ENCODE results near the gene CNIH2. TPM values are rescaled to one million over a fixed set of nuclear protein-coding genes. Genes with fewer than 3 reads are reported as not detected.
"Not testable (repeated sequence)": the region's sequence is repeated elsewhere in the genome, so short reads cannot be mapped to it uniquely, and the experiment has no call there.

CNIH2 gene
- total and polyA plus RNA-seq, 4 donors, result 23.9 to 256 (median 138) TPM

DNA sequence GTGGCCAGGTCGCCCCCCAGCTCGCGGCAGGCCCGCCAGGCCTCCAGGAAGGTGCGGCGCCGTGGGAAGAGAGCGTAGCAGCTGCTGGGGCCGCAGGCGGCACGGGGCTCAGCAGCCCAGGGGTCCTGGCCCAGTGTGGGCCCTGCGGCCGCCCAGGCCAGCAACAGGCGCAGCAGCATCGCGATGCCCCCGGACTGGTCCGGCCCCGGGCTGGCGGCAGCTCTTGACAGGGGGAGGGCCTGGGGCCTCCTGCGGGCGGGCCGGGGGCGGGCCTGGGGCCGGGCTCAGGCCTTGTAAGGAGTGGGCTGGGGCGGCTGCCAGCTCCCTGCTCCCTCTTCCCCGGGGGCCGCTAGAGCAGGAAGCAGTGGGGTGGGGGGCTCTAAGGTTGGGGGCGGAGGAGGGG lies 38.9 kb downstream of the CNIH2 start, which contains the start of gene CD248:
Gene CD248 (minus strand): TSS at position 196 of the 403 bp plus-strand sequence. CDS start 17 bp downstream, at position 179.
- H3K9me3 ChIP-seq (ENCODE audit: control insufficient read depth, insufficient read depth, low read length), result no peaks in the 10 kb centered on the region
- WGBS (ENCODE audit: insufficient coverage), result 20% methylated on average over 18 of the region's 29 CpGs
- no peaks in the 10 kb centered on the region for H3K27me3 ChIP-seq (ENCODE audit: control insufficient read depth, insufficient read depth, low read length)
- H3K4me3 ChIP-seq (ENCODE audit: low read depth, low read length), result peak within 1 kb of the TSS; percentile 45
- DNase-seq (ENCODE audit: low read depth in 4 of 6, low spot score in 6 of 6), result peak in 2 of 6 donors; percentile 56 to 82
- H3K4me1 ChIP-seq (ENCODE audit: control insufficient read depth, insufficient read depth, low read length), result peaks cover 53% of the 10 kb centered on the region
- peak within 1 kb of the TSS; percentile 88 for H3K27ac ChIP-seq (ENCODE audit: low read depth, low read length)
- H3K36me3 ChIP-seq (ENCODE audit: control insufficient read depth, insufficient read depth, low read length), result peaks cover 4% of the 10 kb centered on the region

DNA sequence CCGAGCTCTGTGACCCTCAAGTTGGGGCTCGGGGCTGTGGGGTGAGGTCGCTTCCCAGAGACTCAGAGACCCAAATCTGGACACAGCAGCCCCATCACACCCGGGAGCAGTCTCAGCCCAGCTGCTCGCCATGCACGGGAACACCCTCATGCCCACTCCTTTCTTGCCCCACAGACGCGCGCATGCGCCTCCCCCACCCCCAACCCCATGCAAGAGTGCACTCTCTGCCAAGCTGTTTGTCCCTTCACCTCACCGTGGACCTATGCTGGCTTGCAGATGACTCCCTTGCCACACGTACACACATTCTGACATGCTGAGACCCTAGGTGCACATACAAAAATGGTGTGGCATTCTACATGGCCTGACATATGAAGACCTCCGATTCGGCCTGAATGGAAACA lies 39.3 kb downstream of the CNIH2 start:
- Histone ChIP-seq H3K27me3 (ENCODE audit: control insufficient read depth, insufficient read depth, low read length) (no peaks in the 10 kb centered on the region), H3K9me3 (ENCODE audit: control insufficient read depth, insufficient read depth, low read length) (no peaks in the 10 kb centered on the region), H3K27ac (ENCODE audit: low read depth, low read length) (peak overlapping the region; percentile 88), H3K4me3 (ENCODE audit: low read depth, low read length) (no peak overlapping the region), H3K4me1 (ENCODE audit: control insufficient read depth, insufficient read depth, low read length) (peaks cover 48% of the 10 kb centered on the region), H3K36me3 (ENCODE audit: control insufficient read depth, insufficient read depth, low read length) (peaks cover 4% of the 10 kb centered on the region)
- peak in 2 of 6 donors; percentile 38 to 52 for DNase-seq (ENCODE audit: low read depth in 4 of 6, low spot score in 6 of 6)
- WGBS (ENCODE audit: insufficient coverage), result 18% methylated on average over 12 of the region's 14 CpGs

DNA sequence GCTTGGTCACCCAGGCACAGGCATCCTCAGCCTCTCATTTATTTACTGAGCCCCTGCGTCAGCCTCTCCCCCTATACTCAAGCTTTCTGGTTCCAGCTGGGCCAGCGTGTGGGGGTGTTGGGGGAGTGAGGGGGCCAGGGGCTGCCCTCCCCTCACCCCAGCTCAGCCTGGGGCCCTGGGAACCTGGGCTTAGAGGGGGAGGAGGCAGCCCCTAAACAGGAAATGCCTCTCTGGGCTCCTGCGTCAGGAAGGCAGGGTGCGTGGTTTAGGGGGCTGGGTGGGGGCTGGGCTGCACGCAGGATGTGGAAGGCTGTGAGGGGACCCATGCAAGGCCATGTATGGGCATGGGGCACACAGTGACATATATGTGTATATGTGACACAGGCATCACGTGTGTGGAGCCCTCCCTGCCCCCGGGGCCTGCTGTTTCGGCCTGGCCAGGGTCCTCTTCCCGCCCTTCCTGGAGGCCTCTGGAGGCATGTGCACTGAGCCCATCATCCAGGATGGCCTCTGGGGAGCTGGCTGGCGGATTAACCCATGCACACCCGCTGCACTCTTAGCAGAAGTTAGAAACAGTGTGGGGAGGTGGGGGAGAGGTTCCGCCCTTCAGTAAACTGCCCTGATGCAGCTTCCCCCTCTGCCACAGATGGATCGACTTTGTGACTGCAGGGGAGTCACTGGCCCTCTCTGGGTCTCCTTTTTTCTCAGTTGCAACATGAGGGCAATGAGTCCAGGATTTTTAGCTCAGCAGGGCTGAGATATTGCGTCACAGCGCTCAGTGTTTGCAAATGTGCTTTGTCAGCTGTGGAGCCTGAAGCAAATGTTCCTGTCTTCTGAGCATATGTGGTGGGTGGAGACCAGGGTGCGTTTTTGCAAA lies 40.0 kb downstream of the CNIH2 start:
- DNase-seq (ENCODE audit: low read depth in 4 of 6, low spot score in 6 of 6), result peak in 2 of 6 donors; percentile 37 to 49
- H3K9me3 ChIP-seq (ENCODE audit: control insufficient read depth, insufficient read depth, low read length), result no peaks in the 10 kb centered on the region
- H3K27me3 ChIP-seq (ENCODE audit: control insufficient read depth, insufficient read depth, low read length), result no peaks in the 10 kb centered on the region
- WGBS (ENCODE audit: insufficient coverage), result 59% methylated on average over 12 of the region's 16 CpGs
- H3K36me3 ChIP-seq (ENCODE audit: control insufficient read depth, insufficient read depth, low read length), result peaks cover 4% of the 10 kb centered on the region
- peaks cover 42% of the 10 kb centered on the region for H3K4me1 ChIP-seq (ENCODE audit: control insufficient read depth, insufficient read depth, low read length)
- H3K4me3 ChIP-seq (ENCODE audit: low read depth, low read length), result no peak overlapping the region
- H3K27ac ChIP-seq (ENCODE audit: low read depth, low read length), result peak overlapping the region; percentile 88

GRCh38 chr11:66318600-66318970 lies 40.6 kb downstream of the CNIH2 start:
- DNase-seq (ENCODE audit: low read depth in 4 of 6, low spot score in 6 of 6), result no peak
- H3K4me3 ChIP-seq (ENCODE audit: low read depth, low read length), result no peak overlapping the region
- H3K27me3 ChIP-seq (ENCODE audit: control insufficient read depth, insufficient read depth, low read length), result no peaks in the 10 kb centered on the region
- H3K9me3 ChIP-seq (ENCODE audit: control insufficient read depth, insufficient read depth, low read length), result no peaks in the 10 kb centered on the region
- peaks cover 36% of the 10 kb centered on the region for H3K4me1 ChIP-seq (ENCODE audit: control insufficient read depth, insufficient read depth, low read length)
- peaks cover 4% of the 10 kb centered on the region for H3K36me3 ChIP-seq (ENCODE audit: control insufficient read depth, insufficient read depth, low read length)
- H3K27ac ChIP-seq (ENCODE audit: low read depth, low read length), result peak overlapping the region; percentile 88
- 87% methylated on average over 3 of the region's 3 CpGs for WGBS (ENCODE audit: insufficient coverage)

- peaks cover 30% of the 10 kb centered on the region for H3K4me1 ChIP-seq (ENCODE audit: control insufficient read depth, insufficient read depth, low read length)
- H3K4me3 ChIP-seq (ENCODE audit: low read depth, low read length); H3K9me3 ChIP-seq (ENCODE audit: control insufficient read depth, insufficient read depth, low read length); H3K27me3 ChIP-seq (ENCODE audit: control insufficient read depth, insufficient read depth, low read length); H3K36me3 ChIP-seq (ENCODE audit: control insufficient read depth, insufficient read depth, low read length); H3K27ac ChIP-seq (ENCODE audit: low read depth, low read length); DNase-seq (ENCODE audit: low read depth in 4 of 6, low spot score in 6 of 6): not testable (repeated sequence)
- no CpG with 5 or more reads among the region's 2 CpGs for WGBS (ENCODE audit: insufficient coverage)
These were observed 42.3 kb downstream of the CNIH2 start for GRCh38 chr11:66320289-66320688.

- not testable (repeated sequence) for H3K4me3 ChIP-seq (ENCODE audit: low read depth, low read length); H3K27ac ChIP-seq (ENCODE audit: low read depth, low read length); H3K36me3 ChIP-seq (ENCODE audit: control insufficient read depth, insufficient read depth, low read length); H3K9me3 ChIP-seq (ENCODE audit: control insufficient read depth, insufficient read depth, low read length); H3K27me3 ChIP-seq (ENCODE audit: control insufficient read depth, insufficient read depth, low read length); DNase-seq (ENCODE audit: low read depth in 4 of 6, low spot score in 6 of 6)
- WGBS (ENCODE audit: insufficient coverage), result no CpG with 5 or more reads among the region's 6 CpGs
- peaks cover 33% of the 10 kb centered on the region for H3K4me1 ChIP-seq (ENCODE audit: control insufficient read depth, insufficient read depth, low read length)
These were observed 42.8 kb downstream of the CNIH2 start for GRCh38 chr11:66320748-66321147.

GRCh38 chr11:66321606-66322005 lies 43.6 kb downstream of the CNIH2 start:
- no peaks in the 10 kb centered on the region for H3K27me3 ChIP-seq (ENCODE audit: control insufficient read depth, insufficient read depth, low read length)
- H3K4me1 ChIP-seq (ENCODE audit: control insufficient read depth, insufficient read depth, low read length), result peaks cover 35% of the 10 kb centered on the region
- no peak overlapping the region for H3K4me3 ChIP-seq (ENCODE audit: low read depth, low read length)
- no peak overlapping the region for H3K27ac ChIP-seq (ENCODE audit: low read depth, low read length)
- no peak for DNase-seq (ENCODE audit: low read depth in 4 of 6, low spot score in 6 of 6)
- no peaks in the 10 kb centered on the region for H3K36me3 ChIP-seq (ENCODE audit: control insufficient read depth, insufficient read depth, low read length)
- 90% methylated on average over 2 of the region's 4 CpGs for WGBS (ENCODE audit: insufficient coverage)
- H3K9me3 ChIP-seq (ENCODE audit: control insufficient read depth, insufficient read depth, low read length), result no peaks in the 10 kb centered on the region

GRCh38 chr11:66322732-66323427 lies 44.9 kb downstream of the CNIH2 start:
- H3K27ac ChIP-seq (ENCODE audit: low read depth, low read length), result no peak overlapping the region
- peaks cover 35% of the 10 kb centered on the region for H3K4me1 ChIP-seq (ENCODE audit: control insufficient read depth, insufficient read depth, low read length)

GRCh38 chr11:66323684-66324083 lies 45.7 kb downstream of the CNIH2 start:
- DNase-seq (ENCODE audit: low read depth in 4 of 6, low spot score in 6 of 6), result no peak
- no peaks in the 10 kb centered on the region for H3K36me3 ChIP-seq (ENCODE audit: control insufficient read depth, insufficient read depth, low read length)
- no peak overlapping the region for H3K27ac ChIP-seq (ENCODE audit: low read depth, low read length)
- no peaks in the 10 kb centered on the region for H3K9me3 ChIP-seq (ENCODE audit: control insufficient read depth, insufficient read depth, low read length)
- H3K4me3 ChIP-seq (ENCODE audit: low read depth, low read length), result no peak overlapping the region
- H3K27me3 ChIP-seq (ENCODE audit: control insufficient read depth, insufficient read depth, low read length), result no peaks in the 10 kb centered on the region
- WGBS (ENCODE audit: insufficient coverage), result 100% methylated on average over 1 of the region's 1 CpG
- peaks cover 35% of the 10 kb centered on the region for H3K4me1 ChIP-seq (ENCODE audit: control insufficient read depth, insufficient read depth, low read length)

More at GRCh38 chr11:66322732-66323427, 44.9 kb downstream of the CNIH2 start:
- WGBS (ENCODE audit: insufficient coverage), result 79% methylated on average over 11 of the region's 11 CpGs
- H3K36me3 ChIP-seq (ENCODE audit: control insufficient read depth, insufficient read depth, low read length), result no peaks in the 10 kb centered on the region
- no peaks in the 10 kb centered on the region for H3K9me3 ChIP-seq (ENCODE audit: control insufficient read depth, insufficient read depth, low read length)
- DNase-seq (ENCODE audit: low read depth in 4 of 6, low spot score in 6 of 6), result no peak
- H3K27me3 ChIP-seq (ENCODE audit: control insufficient read depth, insufficient read depth, low read length), result no peaks in the 10 kb centered on the region
- H3K4me3 ChIP-seq (ENCODE audit: low read depth, low read length), result no peak overlapping the region

All from spinal cord (tissue), 10 donors.